GM21423 (cell line): ENCODE results near the gene TEAD1.

Experiments used
- ATAC-seq: cut with Tn5 transposase; IDR thresholded peaks from one replicate; pipeline ENCODE4 v1.9.1; 2021; ENCODE audit warnings: mild to moderate bottlenecking, moderate library complexity; ENCODE audit not compliant: unreplicated experiment

The TEAD1 gene

GRCh38 chr11:12731841-12732336 lies 57.7 kb downstream of the TEAD1 start:
- ATAC-seq, result no peak

- no peak for ATAC-seq
These were observed 58.9 kb downstream of the TEAD1 start for GRCh38 chr11:12733091-12733490.

- ATAC-seq, result no peak
These were observed 60.4 kb downstream of the TEAD1 start for GRCh38 chr11:12734625-12735024.

- ATAC-seq, result no peak
These were observed 61.0 kb downstream of the TEAD1 start for GRCh38 chr11:12735262-12735661.

GRCh38 chr11:12737024-12737423 lies 62.8 kb downstream of the TEAD1 start:
- no peak for ATAC-seq

- ATAC-seq, result no peak
These were observed 67.5 kb downstream of the TEAD1 start for GRCh38 chr11:12741671-12742216.

- ATAC-seq, result no peak
These were observed 69.7 kb downstream of the TEAD1 start for GRCh38 chr11:12743834-12744449.

- ATAC-seq, result no peak
These were observed 70.7 kb downstream of the TEAD1 start for GRCh38 chr11:12744826-12745502.

GRCh38 chr11:12745787-12746186 lies 71.6 kb downstream of the TEAD1 start:
- no peak for ATAC-seq

- ATAC-seq, result no peak
These were observed 72.4 kb downstream of the TEAD1 start for GRCh38 chr11:12746593-12747097.

GRCh38 chr11:12748561-12748960 lies 74.3 kb downstream of the TEAD1 start:
- no peak for ATAC-seq

GRCh38 chr11:12749442-12749841 lies 75.2 kb downstream of the TEAD1 start:
- no peak for ATAC-seq

GRCh38 chr11:12750181-12750580 lies 76.0 kb downstream of the TEAD1 start:
- no peak for ATAC-seq

GRCh38 chr11:12752868-12753524 lies 78.8 kb downstream of the TEAD1 start:
- ATAC-seq, result no peak

GRCh38 chr11:12754021-12754420 lies 79.8 kb downstream of the TEAD1 start:
- ATAC-seq, result no peak

- no peak for ATAC-seq
These were observed 80.5 kb downstream of the TEAD1 start for GRCh38 chr11:12754582-12755234.

- no peak for ATAC-seq
These were observed 81.6 kb downstream of the TEAD1 start for GRCh38 chr11:12755510-12756453.

GRCh38 chr11:12756454-12756806 lies 82.2 kb downstream of the TEAD1 start:
- ATAC-seq, result no peak

- ATAC-seq, result no peak
These were observed 82.6 kb downstream of the TEAD1 start for GRCh38 chr11:12756867-12757266.

- ATAC-seq, result no peak
These were observed 83.2 kb downstream of the TEAD1 start for GRCh38 chr11:12757416-12757815.
